EL (cell line): ENCODE measurements around the gene SCD5.

ENCODE experiments used
- DNase-seq: peaks from one replicate; pipeline ENCODE4 v3.0.0-alpha.2; 2016

Gene SCD5

DNA sequence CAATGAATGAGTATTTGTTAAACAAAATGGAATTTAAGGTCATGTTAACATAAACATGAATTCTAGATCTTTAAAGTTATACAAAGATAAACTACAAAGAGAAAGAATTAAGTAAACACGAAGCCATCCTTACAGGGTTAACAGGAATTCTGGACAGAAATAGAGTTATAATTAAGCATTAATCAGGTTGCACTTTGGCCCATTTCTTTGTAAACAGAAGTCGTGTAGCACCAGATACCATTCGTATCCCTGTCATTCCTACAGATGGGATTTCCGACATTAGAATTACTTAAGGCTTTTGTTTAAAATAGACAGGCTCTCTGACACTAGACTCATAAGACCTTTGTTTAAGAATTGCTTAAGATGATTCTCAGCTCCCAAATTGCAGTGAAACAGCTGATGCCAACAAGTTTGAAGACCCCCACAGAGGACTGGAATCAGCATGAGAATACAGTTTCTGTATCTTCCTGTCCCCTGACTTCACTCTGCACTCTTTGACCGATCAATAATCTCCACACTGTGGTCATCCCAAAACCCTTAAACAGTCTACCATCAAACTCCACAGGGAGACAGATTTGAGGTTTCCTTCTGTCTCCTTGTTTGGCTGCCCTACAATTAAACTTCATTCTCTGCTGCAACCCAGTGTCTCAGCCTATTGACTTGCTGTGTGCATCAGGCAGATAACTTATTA, 214.6 kb downstream of the SCD5 start:
- DNase-seq, result no peak

DNA sequence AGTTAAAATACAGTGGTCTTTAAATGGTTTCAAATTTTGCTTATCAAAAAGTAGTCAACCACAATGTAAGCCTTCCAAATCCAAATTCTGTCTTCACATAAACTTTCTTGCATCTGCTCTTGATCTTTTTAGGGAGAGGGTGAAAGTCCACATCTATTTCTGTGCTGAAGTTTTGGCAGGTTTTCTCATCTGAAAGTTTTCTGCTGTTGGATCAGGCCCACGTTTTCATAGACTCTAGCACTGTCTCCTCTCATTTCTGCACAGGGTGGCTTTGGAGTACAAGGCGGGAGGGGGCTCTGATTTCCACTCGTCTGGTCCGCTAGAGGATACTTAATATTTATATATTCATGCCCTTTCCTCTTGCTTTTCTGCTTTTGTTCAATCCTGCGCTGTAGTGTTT, 218.7 kb downstream of the SCD5 start:
- no peak for DNase-seq
